Uterus (tissue), 4 donors: ENCODE results near the gene INSIG1. TPM values are rescaled to one million over a fixed set of nuclear protein-coding genes. Genes with fewer than 3 reads are reported as not detected.

Experiments used
- DNase-seq, 2 donors: peaks; one replicate each; pipeline ENCODE4 v3.0.0-alpha.2; 2019 to 2020
- H3K27ac ChIP-seq, 2 donors: fragments of 200-600 bp; sonication (generic); 1 replicate in 1 of 2; 2 replicates in 1 of 2; pipeline ENCODE4 v1.5.1; 2016 to 2018
- H3K27me3 ChIP-seq, 2 donors: fragments of 200-600 bp; sonication (generic); one replicate each; pipeline ENCODE4 v1.5.1; 2018 to 2019; ENCODE audit warnings: control low read depth in 1 of 2
- H3K36me3 ChIP-seq, 2 donors: fragments of 200-600 bp; sonication (generic); one replicate each; pipeline ENCODE4 v1.5.1; 2019; ENCODE audit warnings: control low read depth in 1 of 2
- H3K4me1 ChIP-seq, 2 donors: fragments of 200-600 bp; sonication (generic); one replicate each; pipeline ENCODE4 v1.5.1; 2018 to 2019; ENCODE audit warnings: control low read depth in 1 of 2
- H3K4me3 ChIP-seq, 2 donors: fragments of 200-600 bp; sonication (generic); 1 replicate in 1 of 2; 2 replicates in 1 of 2; pipeline ENCODE4 v1.5.1; 2018 to 2019; ENCODE audit warnings: mild to moderate bottlenecking in 1 of 2
- H3K9me3 ChIP-seq, 2 donors: fragments of 200-600 bp; sonication (generic); one replicate each; pipeline ENCODE4 v1.5.1; 2019; ENCODE audit warnings: control low read depth in 1 of 2
- CTCF ChIP-seq, 4 experiments: fragments of 200-600 bp in 2 of 4; fragments of 450-650 bp in 2 of 4; sonication (generic) in 2 of 4; IDR thresholded peaks; one replicate each; pipeline ENCODE4 v1.5.1; 2016 to 2019; ENCODE audit warnings: antibody characterized with exemption in 4 of 4, mild to moderate bottlenecking in 2 of 4, moderate library complexity in 1 of 4
- POLR2A ChIP-seq, 2 donors: fragments of 450-650 bp; IDR thresholded peaks; one replicate each; pipeline ENCODE4 v1.6.1; 2016; ENCODE audit warnings: antibody characterized with exemption in 2 of 2, mild to moderate bottlenecking in 1 of 2, moderate library complexity in 1 of 2
- intact Hi-C: fragments of 100-400 bp; cut with DNase I; formaldehyde crosslinking; loops from one replicate; pipeline ENCODE4 v1.15.1; 2023; ENCODE audit warnings: low total_unique reads
- total RNA-seq, 4 donors: library from RNA; depleted of rRNA in 3 of 4; stranded (reverse); fragments of >200 nt in 3 of 4; gene quantifications; one replicate each; pipeline versions ENCODE4 v1.1.0 to v1.2.4, GENCODE V29; 2014 to 2023
- donor health status: DM: yes; HTN: yes; CAD: no.

The INSIG1 gene
- total RNA-seq, 4 donors from 2014 or later, result 11.0 to 46.6 (median 22.0) TPM

DNA sequence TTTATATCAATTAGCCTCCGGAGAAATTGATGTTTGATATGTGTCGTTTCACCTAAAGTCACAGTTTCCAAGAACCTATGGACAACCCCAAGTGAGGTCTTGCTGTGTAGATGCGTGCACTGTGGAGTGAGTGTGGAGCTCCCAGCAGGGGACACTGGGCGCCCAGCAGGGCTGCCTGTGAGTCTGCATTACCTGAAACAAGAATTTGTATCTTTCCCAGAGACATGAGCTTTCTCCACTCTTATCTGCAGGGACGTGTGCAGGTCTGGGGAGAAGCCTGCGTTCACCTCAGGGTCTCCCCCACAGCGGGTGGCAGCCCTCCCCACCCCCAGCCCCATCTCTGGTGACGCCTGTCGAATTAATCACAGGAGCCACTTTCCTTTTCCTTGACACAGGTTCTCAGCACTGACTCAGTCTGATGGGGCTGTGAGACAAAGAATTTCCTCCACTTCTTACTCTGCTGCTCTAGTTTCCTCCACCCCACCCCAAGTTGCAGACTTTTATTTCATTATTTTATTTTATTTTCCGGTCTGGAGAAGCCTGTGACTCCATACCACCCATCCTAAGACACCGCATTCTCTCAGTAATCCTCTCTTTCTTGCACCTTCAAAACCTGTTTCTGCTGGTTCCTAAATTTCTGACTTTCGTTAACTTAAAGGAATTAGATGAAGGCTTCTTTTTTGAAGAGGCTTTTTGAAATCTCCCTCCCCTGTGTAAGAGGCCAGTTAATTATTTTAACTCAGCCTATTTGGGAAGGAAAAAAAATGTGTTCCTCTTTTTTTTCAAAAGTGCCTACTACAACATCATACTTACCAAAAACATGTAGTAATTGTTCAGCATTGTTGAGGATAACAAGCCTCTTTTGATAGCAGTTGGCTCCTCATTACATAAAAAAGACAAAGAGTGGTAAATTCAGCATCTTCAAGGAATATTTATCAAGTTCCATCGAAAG is 17.0 kb upstream of the INSIG1 start:
- H3K27ac ChIP-seq, result no peak overlapping the region

GRCh38 chr7:155281398-155281969 is 16.2 kb upstream of the INSIG1 start:
- Histone ChIP-seq H3K4me1 (no peaks in the 10 kb centered on the region), H3K27me3 (no peaks in the 10 kb centered on the region), H3K4me3 (no peak overlapping the region), H3K27ac (no peak overlapping the region), H3K9me3 (no peaks in the 10 kb centered on the region), H3K36me3 (no peaks in the 10 kb centered on the region)
- DNase-seq, result no peak
- intact Hi-C loops, result no loop called here
- TF ChIP-seq POLR2A (IDR thresholded peaks at IDR 0.05), result no peak
- TF ChIP-seq CTCF (IDR thresholded peaks at IDR 0.05), result no peak

More for the DNA sequence above, 17.0 kb upstream of the INSIG1 start:
- H3K4me3 ChIP-seq, result no peak overlapping the region
- TF ChIP-seq CTCF (IDR thresholded peaks at IDR 0.05), result no peak
- no peak for DNase-seq
- no peaks in the 10 kb centered on the region for H3K4me1 ChIP-seq
- H3K9me3 ChIP-seq, result no peaks in the 10 kb centered on the region
- intact Hi-C loops, result no loop called here
- H3K36me3 ChIP-seq, result no peaks in the 10 kb centered on the region
- H3K27me3 ChIP-seq, result no peaks in the 10 kb centered on the region

DNA sequence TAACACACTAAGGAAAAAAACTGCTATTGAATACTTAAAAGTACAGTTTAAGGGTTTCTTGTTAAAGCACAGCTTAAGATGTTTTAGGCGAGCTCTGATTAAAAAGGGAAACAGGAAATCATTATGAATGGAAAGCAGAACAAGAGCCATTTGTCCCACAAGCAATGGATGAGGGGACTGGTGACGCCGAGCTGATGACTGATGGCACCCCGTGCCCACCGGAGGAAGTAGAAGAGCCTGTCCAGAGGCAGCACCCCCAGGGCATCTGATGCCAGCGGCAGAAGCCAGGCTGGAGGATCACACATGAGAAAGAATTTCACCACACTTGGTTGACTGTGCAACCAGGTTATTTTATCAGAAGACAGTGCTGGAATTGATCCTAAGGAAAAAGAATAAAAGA is 15.0 kb upstream of the INSIG1 start:
- Histone ChIP-seq H3K9me3 (no peaks in the 10 kb centered on the region), H3K4me3 (no peak overlapping the region), H3K4me1 (no peaks in the 10 kb centered on the region), H3K27ac (no peak overlapping the region), H3K27me3 (no peaks in the 10 kb centered on the region), H3K36me3 (no peaks in the 10 kb centered on the region)
- TF ChIP-seq POLR2A (IDR thresholded peaks at IDR 0.05), result no peak
- intact Hi-C loops, result no loop called here
- no peak for DNase-seq

DNA sequence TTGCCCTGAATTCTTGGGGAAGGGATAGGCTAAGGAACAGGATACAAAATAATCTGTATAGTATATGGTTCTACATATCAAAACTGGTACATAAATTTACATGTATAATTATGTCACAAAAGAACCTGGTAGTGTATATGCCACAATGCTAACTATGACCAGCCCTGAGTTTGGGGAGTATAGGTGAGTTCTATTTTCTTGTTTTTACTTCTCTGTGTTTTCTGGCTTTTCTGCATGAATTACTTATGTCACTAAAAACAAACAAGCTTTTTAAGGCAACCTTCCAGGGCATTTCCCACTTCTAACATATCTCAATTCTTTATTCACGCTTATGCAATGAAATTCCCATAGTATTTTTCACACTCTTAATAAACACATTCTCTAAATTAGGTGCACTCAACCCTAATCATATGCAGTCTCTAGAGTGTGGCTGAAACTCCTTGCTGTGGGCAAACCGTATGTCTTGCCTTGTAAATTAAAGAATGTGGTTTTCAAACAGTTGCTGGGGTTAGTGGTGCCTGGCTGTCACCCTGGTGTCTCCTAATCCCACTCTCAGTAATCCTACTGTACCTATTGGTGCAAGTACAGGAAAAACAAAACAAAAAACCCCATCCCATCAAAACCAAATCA is 14.0 kb upstream of the INSIG1 start:
- H3K9me3 ChIP-seq, result no peaks in the 10 kb centered on the region
- no peak overlapping the region for H3K27ac ChIP-seq
- H3K4me1 ChIP-seq, result no peaks in the 10 kb centered on the region
- no peak overlapping the region for H3K4me3 ChIP-seq
- no peaks in the 10 kb centered on the region for H3K36me3 ChIP-seq
- TF ChIP-seq POLR2A (IDR thresholded peaks at IDR 0.05), result no peak
- TF ChIP-seq CTCF (IDR thresholded peaks at IDR 0.05), result no peak
- intact Hi-C loops, result no loop called here
- DNase-seq, result no peak
- H3K27me3 ChIP-seq, result no peaks in the 10 kb centered on the region

DNA sequence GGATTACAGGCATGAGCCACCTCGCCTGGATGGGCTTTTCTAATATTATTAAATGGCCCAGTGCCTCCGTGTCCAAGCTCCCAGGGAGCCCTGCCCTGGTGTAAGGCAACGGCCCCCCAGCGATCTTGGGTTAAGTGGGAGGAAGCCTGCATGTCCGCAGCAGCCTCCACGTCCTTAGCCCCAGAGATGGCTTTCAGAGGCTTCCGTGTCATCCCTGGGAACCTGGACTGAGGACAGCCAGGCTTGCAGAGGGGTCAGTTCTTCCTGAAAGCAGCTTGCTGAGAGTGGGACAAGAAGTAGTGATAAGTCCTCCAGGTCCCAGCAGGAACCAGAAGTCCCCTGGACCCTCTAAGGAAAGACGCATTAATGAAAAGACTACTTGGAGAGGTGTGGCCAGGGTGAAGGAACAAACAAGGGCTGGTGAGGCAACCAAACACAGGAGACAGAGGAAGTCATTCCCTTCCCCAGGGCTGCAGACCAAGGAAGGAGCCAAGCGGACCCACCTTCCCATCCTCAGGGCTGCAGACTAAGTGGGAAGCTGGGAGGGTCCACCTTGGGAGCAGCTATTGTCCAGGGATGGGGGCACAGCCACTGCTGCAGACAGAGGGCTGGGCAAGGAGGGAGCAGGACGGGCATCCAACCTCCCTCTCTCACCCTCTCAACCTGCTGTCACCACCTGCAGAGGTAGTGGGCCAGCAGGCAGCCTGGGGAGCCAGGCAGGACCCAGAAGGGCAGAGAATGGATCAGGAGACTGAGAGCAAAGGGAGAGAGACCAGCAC is 13.0 kb upstream of the INSIG1 start:
- H3K9me3 ChIP-seq, result no peaks in the 10 kb centered on the region
- no peak for TF ChIP-seq CTCF (IDR thresholded peaks at IDR 0.05)
- TF ChIP-seq POLR2A (IDR thresholded peaks at IDR 0.05), result no peak
- intact Hi-C loops, result no loop called here
- no peak for DNase-seq
- H3K27ac ChIP-seq, result no peak overlapping the region
- H3K4me1 ChIP-seq, result no peaks in the 10 kb centered on the region
- H3K4me3 ChIP-seq, result no peak overlapping the region
- H3K27me3 ChIP-seq, result no peaks in the 10 kb centered on the region
- no peaks in the 10 kb centered on the region for H3K36me3 ChIP-seq
